HEK293 (cell line): ENCODE data around the gene ATG101.

Experiments
- CTCF ChIA-PET: fragments of 350-600 bp; formaldehyde crosslinking; extraction: SDS; loops from one replicate; lab custom pipeline; 2021; ENCODE audit warnings: antibody characterized with exemption; lab: Yijun Ruan, JAX
- POLR2A ChIA-PET: fragments of 300-600 bp; formaldehyde crosslinking; extraction: SDS; loops from one replicate; lab custom pipeline; 2020; ENCODE audit warnings: antibody characterized with exemption, inconsistent platforms; lab: Yijun Ruan, JAX
- H3K27ac ChIP-seq: fragments of 200-500 bp; sonication (Bioruptor generic); 2 replicates; pipeline ENCODE4 v1.5.1; 2014; ENCODE audit warnings: low read depth, low read length, control low read depth, inconsistent platforms; ENCODE audit errors: extremely low read depth
- H3K36me3 ChIP-seq, 2 experiments: fragments of 200-500 bp in 1 of 2; sonication (Bioruptor generic) in 1 of 2; 1 replicate in 1 of 2; 2 replicates in 1 of 2; pipeline ENCODE4 v1.5.1; 2014 to 2017; ENCODE audit warnings: inconsistent platforms in 2 of 2, low read length in 2 of 2; ENCODE audit not compliant: control insufficient read depth in 2 of 2, insufficient read depth in 1 of 2
- H3K4me1 ChIP-seq: fragments of 200-500 bp; sonication (Bioruptor generic); 2 replicates; pipeline ENCODE4 v1.5.1; 2014; ENCODE audit warnings: mild to moderate bottlenecking, low read length, inconsistent platforms; ENCODE audit not compliant: control insufficient read depth, insufficient read depth
- H3K4me3 ChIP-seq: 2 replicates; pipeline ENCODE4 v1.5.1; 2011; ENCODE audit warnings: low read depth, mild to moderate bottlenecking, control low read depth, low read length, moderate library complexity
- H3K9me3 ChIP-seq: fragments of 200-500 bp; sonication (Bioruptor generic); 2 replicates; pipeline ENCODE4 v1.5.1; 2014; ENCODE audit warnings: low read depth, low read length, inconsistent platforms; ENCODE audit not compliant: control insufficient read depth, insufficient read depth
- BCL11A ChIP-seq: fragments of 450-650 bp; formaldehyde crosslinking; IDR thresholded peaks from 2 replicates; pipeline ENCODE4 v1.5.1; 2016; ENCODE audit warnings: low read depth, missing biosample characterization, missing genetic modification characterization
- GLIS1 ChIP-seq: fragments of 450-650 bp; formaldehyde crosslinking; IDR thresholded peaks from 2 replicates; pipeline ENCODE4 v1.5.1; 2016; ENCODE audit warnings: missing biosample characterization, missing genetic modification characterization
- GLIS2 ChIP-seq: fragments of 450-650 bp; formaldehyde crosslinking; IDR thresholded peaks from 2 replicates; pipeline ENCODE4 v1.5.1; 2016; ENCODE audit warnings: missing biosample characterization, missing genetic modification characterization
- HOXA7 ChIP-seq: sonication (generic); formaldehyde crosslinking; IDR thresholded peaks from 2 replicates; pipeline ENCODE4 v1.8.1; 2022; ENCODE audit warnings: missing genetic modification reagents, borderline replicate concordance
- IKZF3 ChIP-seq: fragments of 450-650 bp; IDR thresholded peaks from 2 replicates; pipeline ENCODE4 v1.5.0; 2018; ENCODE audit warnings: missing biosample characterization, mild to moderate bottlenecking, missing genetic modification characterization, moderate library complexity
- KLF16 ChIP-seq: fragments of 450-650 bp; formaldehyde crosslinking; IDR thresholded peaks from 2 replicates; pipeline ENCODE4 v1.5.1; 2017; ENCODE audit warnings: missing biosample characterization, missing genetic modification characterization
- KLF7 ChIP-seq: fragments of 450-650 bp; formaldehyde crosslinking; IDR thresholded peaks from 2 replicates; pipeline ENCODE4 v1.5.1; 2016; ENCODE audit warnings: missing biosample characterization, missing genetic modification characterization, borderline replicate concordance
- KLF8 ChIP-seq: fragments of 450-650 bp; formaldehyde crosslinking; IDR thresholded peaks from 2 replicates; pipeline ENCODE4 v1.5.1; 2016; ENCODE audit warnings: missing biosample characterization, missing genetic modification characterization
- OVOL3 ChIP-seq: fragments of 450-650 bp; formaldehyde crosslinking; IDR thresholded peaks from 2 replicates; pipeline ENCODE4 v1.5.1; 2016; ENCODE audit warnings: missing biosample characterization, missing genetic modification characterization
- SP2 ChIP-seq: fragments of 450-650 bp; formaldehyde crosslinking; IDR thresholded peaks from 2 replicates; pipeline ENCODE4 v1.5.1; 2016; ENCODE audit warnings: missing biosample characterization, missing genetic modification characterization
- ZBTB20 ChIP-seq: fragments of 450-650 bp; formaldehyde crosslinking; IDR thresholded peaks from 2 replicates; pipeline ENCODE4 v1.5.1; 2016; ENCODE audit warnings: missing biosample characterization, missing genetic modification characterization
- ZBTB48 ChIP-seq: fragments of 450-650 bp; formaldehyde crosslinking; IDR thresholded peaks from 2 replicates; pipeline ENCODE4 v1.5.1; 2016; ENCODE audit warnings: missing biosample characterization, missing genetic modification characterization
- ZBTB7A ChIP-seq: fragments of 450-650 bp; formaldehyde crosslinking; IDR thresholded peaks from 2 replicates; pipeline ENCODE4 v1.5.1; 2016; ENCODE audit warnings: low read depth, missing biosample characterization, missing genetic modification characterization
- ZBTB8A ChIP-seq: fragments of 450-650 bp; formaldehyde crosslinking; IDR thresholded peaks from 2 replicates; pipeline ENCODE4 v1.5.1; 2016; ENCODE audit warnings: missing biosample characterization, missing genetic modification characterization
- ZEB2 ChIP-seq: fragments of 450-650 bp; formaldehyde crosslinking; IDR thresholded peaks from 2 replicates; pipeline ENCODE4 v1.5.1; 2016; ENCODE audit warnings: missing biosample characterization, missing genetic modification characterization
- ZIC2 ChIP-seq: fragments of 450-650 bp; formaldehyde crosslinking; IDR thresholded peaks from 2 replicates; pipeline ENCODE4 v1.5.1; 2016; ENCODE audit warnings: missing biosample characterization, missing genetic modification characterization
- ZNF140 ChIP-seq: fragments of 450-650 bp; formaldehyde crosslinking; IDR thresholded peaks from 2 replicates; pipeline ENCODE4 v1.5.1; 2016; ENCODE audit warnings: missing biosample characterization, missing genetic modification characterization
- ZNF2 ChIP-seq: fragments of 450-650 bp; formaldehyde crosslinking; IDR thresholded peaks from 2 replicates; pipeline ENCODE4 v1.5.1; 2016; ENCODE audit warnings: missing biosample characterization, missing genetic modification characterization
- ZNF202 ChIP-seq: fragments of 450-650 bp; formaldehyde crosslinking; IDR thresholded peaks from 2 replicates; pipeline ENCODE4 v1.5.1; 2016; ENCODE audit warnings: missing biosample characterization, missing genetic modification characterization, borderline replicate concordance
- ZNF211 ChIP-seq: fragments of 450-650 bp; formaldehyde crosslinking; IDR thresholded peaks from 2 replicates; pipeline ENCODE4 v1.5.1; 2016; ENCODE audit warnings: low read depth, missing biosample characterization, missing genetic modification characterization
- ZNF214 ChIP-seq: fragments of 450-650 bp; formaldehyde crosslinking; IDR thresholded peaks from 2 replicates; pipeline ENCODE4 v1.5.1; 2017; ENCODE audit warnings: missing biosample characterization, mild to moderate bottlenecking, missing genetic modification characterization, borderline replicate concordance
- ZNF48 ChIP-seq: fragments of 450-650 bp; formaldehyde crosslinking; IDR thresholded peaks from 2 replicates; pipeline ENCODE4 v1.5.1; 2016; ENCODE audit warnings: missing biosample characterization, missing genetic modification characterization
- ZNF571 ChIP-seq: fragments of 450-650 bp; formaldehyde crosslinking; IDR thresholded peaks from 2 replicates; pipeline ENCODE4 v1.5.0; 2017; ENCODE audit warnings: missing biosample characterization, missing genetic modification characterization
- ZNF585B ChIP-seq: fragments of 450-650 bp; formaldehyde crosslinking; IDR thresholded peaks from 2 replicates; pipeline ENCODE4 v1.5.1; 2016; ENCODE audit warnings: missing biosample characterization, missing genetic modification characterization
- ZNF600 ChIP-seq: fragments of 450-650 bp; formaldehyde crosslinking; IDR thresholded peaks from 2 replicates; pipeline ENCODE4 v1.5.1; 2016; ENCODE audit warnings: missing biosample characterization, missing genetic modification characterization
- ZNF624 ChIP-seq: fragments of 450-650 bp; formaldehyde crosslinking; IDR thresholded peaks from 2 replicates; pipeline ENCODE4 v1.5.1; 2017; ENCODE audit warnings: missing biosample characterization, missing genetic modification characterization
- ZNF639 ChIP-seq: fragments of 450-650 bp; formaldehyde crosslinking; IDR thresholded peaks from 2 replicates; pipeline ENCODE4 v1.5.1; 2016; ENCODE audit warnings: missing biosample characterization, missing genetic modification characterization
- ZNF692 ChIP-seq: fragments of 450-650 bp; formaldehyde crosslinking; IDR thresholded peaks from 2 replicates; pipeline ENCODE4 v1.5.1; 2016; ENCODE audit warnings: missing biosample characterization, missing genetic modification characterization
- ZNF776 ChIP-seq: fragments of 450-650 bp; formaldehyde crosslinking; IDR thresholded peaks from 2 replicates; pipeline ENCODE4 v1.5.0; 2017; ENCODE audit warnings: missing biosample characterization, missing genetic modification characterization, borderline replicate concordance
- ZNF843 ChIP-seq: fragments of 450-650 bp; formaldehyde crosslinking; IDR thresholded peaks from 2 replicates; pipeline ENCODE4 v1.5.1; 2016; ENCODE audit warnings: missing biosample characterization, missing genetic modification characterization
- TF ChIP-seq, protein P1 (sequence below): fragments of 450-650 bp; formaldehyde crosslinking; IDR thresholded peaks from 2 replicates; pipeline ENCODE4 v1.5.1; 2017; ENCODE audit warnings: missing biosample characterization, missing genetic modification characterization
- TF ChIP-seq, protein P2 (sequence below): fragments of 450-650 bp; formaldehyde crosslinking; IDR thresholded peaks from 2 replicates; pipeline ENCODE4 v1.5.1; 2016; ENCODE audit warnings: missing biosample characterization, missing genetic modification characterization, low read depth

The ATG101 gene

GRCh38 chr12:52037248-52037861, 32.4 kb upstream of the ATG101 start:
- H3K27ac ChIP-seq, result peak overlapping the region; percentile 60; the same call in 1 of the 2 replicates
- no peaks in the 10 kb centered on the region for H3K9me3 ChIP-seq
- H3K4me1 ChIP-seq, result peaks cover 8% of the 10 kb centered on the region; the same call in 1 of the 2 replicates
- no peaks in the 10 kb centered on the region for H3K36me3 ChIP-seq
- peak overlapping the region; percentile 52 for H3K4me3 ChIP-seq
- ChIA-PET CTCF (interaction anchor here (0.6 to 5.6 kb wide), 8 partner anchors 8 to 107 kb away, joined by 3 to 76 read pairs (median 4); no protein-coding TSS in a partner anchor), POLR2A (interaction anchor here (0.7 to 2.1 kb wide), 2 partner anchors 12 to 36 kb away, joined by 3 to 5 read pairs; no protein-coding TSS in a partner anchor)
- TF ChIP-seq IKZF3, result peak; percentile 56; the same call in 1 of the 2 replicates
- 0 out of 2 replicates have a peak, but pooled peaks have one; percentile 3 for TF ChIP-seq ZNF600 (tag by site-specific recombination)
- TF ChIP-seq ZNF843, result no peak
- no peak for TF ChIP-seq ZNF48 (tag by site-specific recombination)
- peak; percentile 33; the same call in 1 of the 2 replicates for TF ChIP-seq ZBTB48
- TF ChIP-seq KLF8 (tag by site-specific recombination), result peak; percentile 40
- TF ChIP-seq ZNF202 (tag by site-specific recombination), result no peak
- TF ChIP-seq, protein P1, sequence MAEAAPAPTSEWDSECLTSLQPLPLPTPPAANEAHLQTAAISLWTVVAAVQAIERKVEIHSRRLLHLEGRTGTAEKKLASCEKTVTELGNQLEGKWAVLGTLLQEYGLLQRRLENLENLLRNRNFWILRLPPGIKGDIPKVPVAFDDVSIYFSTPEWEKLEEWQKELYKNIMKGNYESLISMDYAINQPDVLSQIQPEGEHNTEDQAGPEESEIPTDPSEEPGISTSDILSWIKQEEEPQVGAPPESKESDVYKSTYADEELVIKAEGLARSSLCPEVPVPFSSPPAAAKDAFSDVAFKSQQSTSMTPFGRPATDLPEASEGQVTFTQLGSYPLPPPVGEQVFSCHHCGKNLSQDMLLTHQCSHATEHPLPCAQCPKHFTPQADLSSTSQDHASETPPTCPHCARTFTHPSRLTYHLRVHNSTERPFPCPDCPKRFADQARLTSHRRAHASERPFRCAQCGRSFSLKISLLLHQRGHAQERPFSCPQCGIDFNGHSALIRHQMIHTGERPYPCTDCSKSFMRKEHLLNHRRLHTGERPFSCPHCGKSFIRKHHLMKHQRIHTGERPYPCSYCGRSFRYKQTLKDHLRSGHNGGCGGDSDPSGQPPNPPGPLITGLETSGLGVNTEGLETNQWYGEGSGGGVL (tag by site-specific recombination), result peak; percentile 62
- TF ChIP-seq ZNF571 (tag by site-specific recombination), result no peak
- TF ChIP-seq ZNF214 (tag by site-specific recombination), result no peak
- TF ChIP-seq ZNF585B (tag by site-specific recombination), result no peak
- TF ChIP-seq ZBTB7A, result peak; percentile 8; the same call in 1 of the 2 replicates
- no peak for TF ChIP-seq ZNF639 (tag by site-specific recombination)
- peak; percentile 87 for TF ChIP-seq GLIS2 (tag by site-specific recombination)
- no peak for TF ChIP-seq HOXA7 (CRISPR knock-in tag)
- TF ChIP-seq, protein P2, sequence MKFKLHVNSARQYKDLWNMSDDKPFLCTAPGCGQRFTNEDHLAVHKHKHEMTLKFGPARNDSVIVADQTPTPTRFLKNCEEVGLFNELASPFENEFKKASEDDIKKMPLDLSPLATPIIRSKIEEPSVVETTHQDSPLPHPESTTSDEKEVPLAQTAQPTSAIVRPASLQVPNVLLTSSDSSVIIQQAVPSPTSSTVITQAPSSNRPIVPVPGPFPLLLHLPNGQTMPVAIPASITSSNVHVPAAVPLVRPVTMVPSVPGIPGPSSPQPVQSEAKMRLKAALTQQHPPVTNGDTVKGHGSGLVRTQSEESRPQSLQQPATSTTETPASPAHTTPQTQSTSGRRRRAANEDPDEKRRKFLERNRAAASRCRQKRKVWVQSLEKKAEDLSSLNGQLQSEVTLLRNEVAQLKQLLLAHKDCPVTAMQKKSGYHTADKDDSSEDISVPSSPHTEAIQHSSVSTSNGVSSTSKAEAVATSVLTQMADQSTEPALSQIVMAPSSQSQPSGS, result no peak
- peak; percentile 36; the same call in 1 of the 2 replicates for TF ChIP-seq ZEB2 (tag by site-specific recombination)
- peak; percentile 20 for TF ChIP-seq ZBTB8A (tag by site-specific recombination)
- TF ChIP-seq BCL11A (tag by site-specific recombination), result no peak
- TF ChIP-seq ZNF776 (tag by site-specific recombination), result no peak
- TF ChIP-seq OVOL3 (tag by site-specific recombination), result no peak
- no peak for TF ChIP-seq KLF16 (tag by site-specific recombination)
- peak; percentile 88 for TF ChIP-seq ZNF692 (tag by site-specific recombination)
- TF ChIP-seq ZIC2 (tag by site-specific recombination), result peak; percentile 68
- peak; percentile 65 for TF ChIP-seq GLIS1 (tag by site-specific recombination)
- TF ChIP-seq SP2 (tag by site-specific recombination), result peak; percentile 23; the same call in 1 of the 2 replicates
- peak; percentile 27; the same call in 1 of the 2 replicates for TF ChIP-seq ZBTB20 (tag by site-specific recombination)
- TF ChIP-seq ZNF2 (tag by site-specific recombination), result no peak
- TF ChIP-seq ZNF624 (tag by site-specific recombination), result no peak
- no peak for TF ChIP-seq ZNF140
- TF ChIP-seq KLF7 (tag by site-specific recombination), result 0 out of 2 replicates have a peak, but pooled peaks have one; percentile 35
- no peak for TF ChIP-seq ZNF211
